Measurements from ENCODE around the gene SPRED1. TPM values are rescaled to one million over a fixed set of nuclear protein-coding genes. Genes with fewer than 3 reads are reported as not detected.

SPRED1 gene
- total and polyA plus RNA-seq, 9 of the 15 experiments (the other 6 are each of a cell fraction or from before 2014, with no cell fraction given): 2.8 to 17.4 (median 7.9) TPM

DNA sequence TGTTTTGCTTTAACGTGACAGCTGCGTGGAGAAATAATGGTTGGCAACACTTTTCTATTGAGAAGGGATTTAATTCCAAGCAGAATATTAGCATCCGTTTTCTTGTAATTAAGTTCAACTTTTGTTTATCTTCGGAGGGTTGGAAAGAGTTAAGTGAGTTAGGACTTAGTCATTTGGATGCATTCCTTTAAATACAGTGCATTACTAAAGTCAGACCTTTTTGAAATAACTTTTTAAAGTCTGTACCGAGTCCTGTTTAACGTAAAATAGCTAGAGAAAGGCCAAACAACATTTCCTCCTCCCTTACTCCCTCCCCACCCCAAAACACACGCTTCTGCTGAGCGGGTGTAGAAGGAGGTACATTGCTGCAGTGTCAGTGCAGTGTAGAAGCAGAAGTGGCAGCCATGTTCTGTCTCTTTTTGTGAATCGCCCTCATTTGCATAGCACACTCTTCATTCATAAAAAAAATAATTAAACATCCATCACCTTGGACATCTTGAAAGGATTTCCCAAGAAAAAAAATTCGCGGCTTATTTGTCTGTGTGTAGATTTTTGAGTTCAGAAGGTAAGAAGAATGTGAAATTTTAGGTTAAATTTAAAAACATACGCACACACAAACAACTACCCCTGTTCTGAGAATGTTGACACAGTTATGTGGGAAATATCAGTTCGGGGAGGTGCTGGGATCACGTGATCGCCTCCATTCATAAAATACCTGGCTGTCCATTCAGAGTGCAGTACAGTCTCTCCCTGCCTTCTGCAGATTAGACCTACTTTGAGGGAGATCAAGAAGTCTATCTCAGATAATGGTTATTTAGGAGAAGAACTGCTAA lies 1.6 kb downstream of the SPRED1 start (continued):
- TF ChIP-seq, protein P1, sequence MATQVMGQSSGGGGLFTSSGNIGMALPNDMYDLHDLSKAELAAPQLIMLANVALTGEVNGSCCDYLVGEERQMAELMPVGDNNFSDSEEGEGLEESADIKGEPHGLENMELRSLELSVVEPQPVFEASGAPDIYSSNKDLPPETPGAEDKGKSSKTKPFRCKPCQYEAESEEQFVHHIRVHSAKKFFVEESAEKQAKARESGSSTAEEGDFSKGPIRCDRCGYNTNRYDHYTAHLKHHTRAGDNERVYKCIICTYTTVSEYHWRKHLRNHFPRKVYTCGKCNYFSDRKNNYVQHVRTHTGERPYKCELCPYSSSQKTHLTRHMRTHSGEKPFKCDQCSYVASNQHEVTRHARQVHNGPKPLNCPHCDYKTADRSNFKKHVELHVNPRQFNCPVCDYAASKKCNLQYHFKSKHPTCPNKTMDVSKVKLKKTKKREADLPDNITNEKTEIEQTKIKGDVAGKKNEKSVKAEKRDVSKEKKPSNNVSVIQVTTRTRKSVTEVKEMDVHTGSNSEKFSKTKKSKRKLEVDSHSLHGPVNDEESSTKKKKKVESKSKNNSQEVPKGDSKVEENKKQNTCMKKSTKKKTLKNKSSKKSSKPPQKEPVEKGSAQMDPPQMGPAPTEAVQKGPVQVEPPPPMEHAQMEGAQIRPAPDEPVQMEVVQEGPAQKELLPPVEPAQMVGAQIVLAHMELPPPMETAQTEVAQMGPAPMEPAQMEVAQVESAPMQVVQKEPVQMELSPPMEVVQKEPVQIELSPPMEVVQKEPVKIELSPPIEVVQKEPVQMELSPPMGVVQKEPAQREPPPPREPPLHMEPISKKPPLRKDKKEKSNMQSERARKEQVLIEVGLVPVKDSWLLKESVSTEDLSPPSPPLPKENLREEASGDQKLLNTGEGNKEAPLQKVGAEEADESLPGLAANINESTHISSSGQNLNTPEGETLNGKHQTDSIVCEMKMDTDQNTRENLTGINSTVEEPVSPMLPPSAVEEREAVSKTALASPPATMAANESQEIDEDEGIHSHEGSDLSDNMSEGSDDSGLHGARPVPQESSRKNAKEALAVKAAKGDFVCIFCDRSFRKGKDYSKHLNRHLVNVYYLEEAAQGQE (IDR thresholded peaks at IDR 0.05; ENCODE audit: borderline replicate concordance): peak; percentile 67
- TF ChIP-seq, protein P1 (CRISPR knock-in tag; IDR thresholded peaks at IDR 0.05; ENCODE audit: low read depth): no peak
- TF ChIP-seq ZNF274 (IDR thresholded peaks at IDR 0.05; ENCODE audit: borderline replicate concordance, low read depth, low read length) (no peak), DNMT1 (IDR thresholded peaks at IDR 0.05) (no peak), MTA3 (IDR thresholded peaks at IDR 0.05; ENCODE audit: borderline replicate concordance) (0 out of 2 replicates have a peak, but pooled peaks have one; percentile 29), MIER1 (IDR thresholded peaks at IDR 0.05; ENCODE audit: low read depth) (no peak), ZNF668 (CRISPR knock-in tag; IDR thresholded peaks at IDR 0.05) (no peak), NR3C1 (CRISPR knock-in tag; IDR thresholded peaks at IDR 0.05) (no peak), CCAR2 (IDR thresholded peaks at IDR 0.05; ENCODE audit: low read depth, low read length) (no peak), ZNF239 (CRISPR knock-in tag; IDR thresholded peaks at IDR 0.05) (no peak), SRF (CRISPR knock-in tag; IDR thresholded peaks at IDR 0.05) (no peak), IFI16 (CRISPR knock-in tag; IDR thresholded peaks at IDR 0.05) (no peak)
- TF ChIP-seq, protein P2, sequence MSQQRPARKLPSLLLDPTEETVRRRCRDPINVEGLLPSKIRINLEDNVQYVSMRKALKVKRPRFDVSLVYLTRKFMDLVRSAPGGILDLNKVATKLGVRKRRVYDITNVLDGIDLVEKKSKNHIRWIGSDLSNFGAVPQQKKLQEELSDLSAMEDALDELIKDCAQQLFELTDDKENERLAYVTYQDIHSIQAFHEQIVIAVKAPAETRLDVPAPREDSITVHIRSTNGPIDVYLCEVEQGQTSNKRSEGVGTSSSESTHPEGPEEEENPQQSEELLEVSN (IDR thresholded peaks at IDR 0.05; ENCODE audit: borderline replicate concordance in 1 of 2, extremely low read depth in 1 of 2, insufficient read depth in 1 of 2, insufficient read length in 1 of 2, low read depth in 1 of 2, low read length in 1 of 2, poor library complexity in 1 of 2, severe bottlenecking in 1 of 2): no peak
